Skin epidermis (tissue), 12 donors: ENCODE measurements around the gene KRT27.
"Not testable (repeated sequence)": the region's sequence is repeated elsewhere in the genome, so short reads cannot be mapped to it uniquely, and the experiment has no call there.

Source experiments
- H3K27ac ChIP-seq, 21 experiments: fragments of 200-600 bp; sonication (generic) in 11 of 21; one replicate each; pipeline ENCODE4 v1.5.0; 2020; ENCODE audit warnings: mild to moderate bottlenecking in 3 of 21, inconsistent platforms in 2 of 21, moderate library complexity in 2 of 21
- H3K4me3 ChIP-seq, 7 experiments: fragments of 200-600 bp; sonication (generic) in 2 of 7; one replicate each; pipeline ENCODE4 v1.5.0; 2020; ENCODE audit warnings: inconsistent platforms in 2 of 7, mild to moderate bottlenecking in 2 of 7, moderate library complexity in 1 of 7

KRT27 gene

GRCh38 chr17:40765657-40766056, 16.7 kb downstream of the KRT27 start:
- H3K4me3 ChIP-seq, result no peak overlapping the region
- no peak overlapping the region for H3K27ac ChIP-seq

- Histone ChIP-seq H3K27ac (no peak overlapping the region), H3K4me3 (no peak overlapping the region)
Observed at GRCh38 chr17:40763752-40764151, 18.6 kb downstream of the KRT27 start.

- no peak overlapping the region for H3K27ac ChIP-seq
- H3K4me3 ChIP-seq, result no peak overlapping the region
Observed at GRCh38 chr17:40760105-40761016, 22.0 kb downstream of the KRT27 start.

- H3K4me3 ChIP-seq, result no peak within 1 kb of the TSS
- no peak within 1 kb of the TSS for H3K27ac ChIP-seq
Observed at GRCh38 chr17:40755231-40755630, 27.1 kb downstream of the KRT27 start, which contains the start of gene KRT25. TSS of gene KRT25 (minus strand) at chr17:40755331. CDS start at chr17:40755271, 60 bp downstream.

- Histone ChIP-seq H3K27ac (no peak overlapping the region), H3K4me3 (no peak overlapping the region)
Observed at GRCh38 chr17:40753804-40754203, 28.5 kb downstream of the KRT27 start.

GRCh38 chr17:40751065-40751464, 31.3 kb downstream of the KRT27 start:
- no peak overlapping the region for H3K27ac ChIP-seq

GRCh38 chr17:40750391-40750790, 32.0 kb downstream of the KRT27 start:
- H3K4me3 ChIP-seq, result no peak overlapping the region
- H3K27ac ChIP-seq, result no peak overlapping the region

More at GRCh38 chr17:40751065-40751464, 31.3 kb downstream of the KRT27 start:
- no peak overlapping the region for H3K4me3 ChIP-seq

GRCh38 chr17:40748666-40749065, 33.7 kb downstream of the KRT27 start:
- not testable (repeated sequence) for H3K27ac ChIP-seq, H3K4me3 ChIP-seq

- H3K4me3 ChIP-seq, result no peak overlapping the region
- no peak overlapping the region for H3K27ac ChIP-seq
Observed at GRCh38 chr17:40738553-40738952, 43.8 kb downstream of the KRT27 start.

GRCh38 chr17:40735016-40735415, 47.3 kb downstream of the KRT27 start:
- Histone ChIP-seq H3K4me3 (no peak overlapping the region), H3K27ac (no peak overlapping the region)

GRCh38 chr17:40734018-40734417, 48.3 kb downstream of the KRT27 start:
- H3K4me3 ChIP-seq, result no peak overlapping the region
- no peak overlapping the region for H3K27ac ChIP-seq

GRCh38 chr17:40730970-40731369, 51.4 kb downstream of the KRT27 start:
- Histone ChIP-seq H3K4me3 (no peak overlapping the region), H3K27ac (no peak overlapping the region)

GRCh38 chr17:40727447-40728231, 54.7 kb downstream of the KRT27 start:
- no peak overlapping the region for H3K27ac ChIP-seq

GRCh38 chr17:40726919-40727318, 55.4 kb downstream of the KRT27 start:
- no peak overlapping the region for H3K27ac ChIP-seq
- H3K4me3 ChIP-seq, result no peak overlapping the region

More at GRCh38 chr17:40727447-40728231, 54.7 kb downstream of the KRT27 start:
- H3K4me3 ChIP-seq, result no peak overlapping the region
